HuH-7 (cell line): ENCODE results near the gene OR4A15.

Experiments
- DNase-seq: peaks from one replicate; pipeline ENCODE4 v3.0.0; 2011; ENCODE audit warnings: low spot score

Gene OR4A15

GRCh38 chr11:55367674-55368073 is at the start of gene OR4A15:
Gene OR4A15, plus strand, starts transcription at chr11:55367974. Its CDS starts 0 bp downstream, at chr11:55367974.
- DNase-seq = no peak

DNA sequence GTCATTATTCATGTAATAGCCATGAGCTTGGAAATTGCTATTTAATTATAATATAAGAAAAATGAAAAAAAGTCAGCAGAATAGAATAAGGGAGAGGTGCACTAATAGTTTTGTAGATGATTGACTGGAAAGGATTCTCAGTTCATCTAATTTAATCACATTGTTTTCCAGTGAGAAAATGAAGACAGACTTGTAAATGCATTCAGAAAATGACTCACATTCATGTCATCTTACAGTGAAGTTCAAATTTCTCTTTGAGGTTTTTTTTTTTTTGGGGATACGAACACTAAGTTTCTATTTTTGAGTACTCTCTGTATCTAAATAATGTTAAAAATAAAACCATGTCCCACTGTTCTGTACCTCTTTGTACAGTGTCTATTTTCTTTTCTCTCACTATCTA is 43.3 kb upstream of the OR4A15 start:
- no peak for DNase-seq

DNA sequence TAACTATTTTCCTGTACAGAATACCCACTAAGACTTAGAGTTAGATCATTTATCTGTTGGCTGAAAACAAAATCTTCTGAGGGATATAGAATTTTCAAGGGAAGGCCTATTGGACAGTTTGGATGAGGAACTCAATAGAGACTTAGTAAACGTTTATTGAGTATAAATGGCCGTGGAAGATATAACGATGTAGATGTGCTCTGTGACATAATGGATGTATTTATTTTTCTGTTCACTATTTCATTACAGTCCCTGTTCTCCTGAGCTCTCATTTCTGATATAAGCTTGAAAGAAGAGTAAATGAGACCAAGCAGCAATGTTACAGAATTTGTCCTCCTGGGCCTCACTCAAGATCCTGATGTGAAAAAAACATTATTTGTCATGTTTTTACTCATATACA is 24.9 kb upstream of the OR4A15 start, which contains the start of gene OR4A16:
TSS of gene OR4A16 (plus strand) at position 301 of the 400 bp plus-strand sequence. CDS start at position 301, 0 bp downstream.
- DNase-seq = no peak

DNA sequence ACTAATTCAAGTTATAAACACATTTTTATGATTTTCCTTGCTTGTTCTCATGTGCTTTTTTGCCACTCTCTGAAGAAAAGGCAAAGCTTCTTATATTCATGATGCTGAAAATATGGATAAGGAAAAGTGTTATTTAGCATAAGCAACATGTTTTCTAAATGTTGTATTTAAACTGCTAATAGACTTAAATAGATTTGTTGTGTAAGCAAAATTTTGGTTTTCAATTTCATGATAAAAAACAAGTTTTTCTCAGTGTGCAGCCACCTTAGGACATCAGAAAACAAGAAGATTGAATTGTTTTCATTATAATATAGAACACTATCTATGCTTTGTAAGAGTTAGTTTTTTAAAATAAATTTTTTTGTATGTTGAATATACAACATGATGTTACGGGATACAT is 22.5 kb upstream of the OR4A15 start:
- DNase-seq = no peak

- no peak for DNase-seq
Observed at GRCh38 chr11:55349032-55349431, 18.7 kb upstream of the OR4A15 start.

DNA sequence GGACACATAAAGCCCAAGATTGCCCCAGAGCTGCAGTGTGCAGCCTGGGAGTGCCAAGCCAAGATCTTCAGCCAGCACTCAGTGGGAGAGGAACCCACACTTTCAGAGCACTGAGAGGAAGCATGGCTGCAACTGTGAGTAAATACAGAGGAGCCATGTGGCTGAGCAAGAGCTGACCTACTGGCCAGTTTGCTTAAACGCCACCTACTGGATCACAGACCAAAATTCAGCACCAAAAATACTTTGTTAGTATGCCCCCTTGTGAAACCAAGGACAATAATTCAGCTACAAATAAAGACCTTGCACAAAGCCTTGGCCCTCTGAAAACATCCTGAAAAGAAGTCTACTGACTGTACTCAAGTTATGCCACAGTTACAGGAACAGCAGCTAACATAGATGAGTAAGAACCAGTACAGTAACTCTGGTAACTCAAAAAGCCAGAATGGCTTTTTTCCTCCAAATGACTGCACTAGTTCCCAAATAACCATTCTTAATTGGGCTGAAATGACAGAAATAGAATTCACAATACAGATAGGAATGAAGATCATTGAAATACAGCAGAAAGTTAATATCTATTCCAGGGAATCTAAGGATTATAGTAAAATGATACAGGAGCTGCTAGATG is 10.1 kb upstream of the OR4A15 start:
- DNase-seq = no peak

DNA sequence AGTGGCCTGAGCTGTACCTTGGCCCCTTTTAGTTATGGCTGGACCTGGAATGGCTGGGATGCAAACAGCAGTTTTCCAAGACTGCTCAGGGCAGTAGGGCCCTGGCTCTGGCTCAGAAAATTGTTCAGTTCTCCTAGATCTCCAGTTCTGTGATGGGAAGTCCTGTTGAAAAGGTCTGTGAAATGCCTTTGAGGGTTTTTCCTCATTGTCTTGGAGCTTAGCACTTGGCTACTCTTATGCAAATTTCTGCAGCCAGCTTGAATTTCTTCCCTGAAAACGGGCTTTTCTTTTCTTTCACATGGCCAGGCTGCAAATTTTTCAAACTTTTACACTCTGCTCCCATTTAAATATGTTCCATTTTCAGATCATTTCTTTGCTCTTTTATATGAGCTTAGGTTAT is 33.2 kb downstream of the OR4A15 start:
- DNase-seq = no peak
